ENCODE measurements around the gene TPSD1.
"Not testable (repeated sequence)": the region's sequence is repeated elsewhere in the genome, so short reads cannot be mapped to it uniquely, and the experiment has no call there.

The TPSD1 gene

DNA sequence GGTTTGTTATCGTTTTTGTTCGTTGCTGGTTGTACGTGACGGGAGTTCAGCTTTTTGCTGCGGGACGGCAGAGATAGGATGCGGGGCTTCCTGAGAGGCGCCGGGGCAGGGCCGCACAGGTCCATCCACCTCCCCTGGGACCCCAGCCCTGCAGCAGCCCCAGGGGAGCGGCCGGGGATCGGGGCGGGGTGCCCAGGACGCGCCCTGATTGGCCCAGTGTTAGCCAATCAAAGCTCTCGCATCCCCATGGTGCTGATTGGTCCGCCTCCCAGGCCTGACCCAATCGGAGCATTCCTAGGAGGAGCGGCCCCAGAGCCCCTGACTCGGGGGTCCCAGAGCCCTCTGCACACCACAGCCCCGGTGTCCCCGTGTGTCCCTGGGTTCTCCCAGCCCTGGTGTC, 17.0 kb upstream of the TPSD1 start:
- not testable (repeated sequence) for H2BK120ac ChIP-seq (ENCODE audit: low read depth, low read length); H3K27me3 ChIP-seq (ENCODE audit: control insufficient read depth in 1 of 2, insufficient read depth in 1 of 2, low read length in 2 of 2); H3K18ac ChIP-seq (ENCODE audit: low read depth in 1 of 2, low read length in 2 of 2); H3K36me3 ChIP-seq (ENCODE audit: control insufficient read depth in 1 of 2, insufficient read depth in 2 of 2, low read depth in 1 of 2, low read length in 2 of 2); H2AFZ ChIP-seq (ENCODE audit: low read depth, low read length); H3K27ac ChIP-seq (ENCODE audit: low read length, poor library complexity, severe bottlenecking); H2BK15ac ChIP-seq (ENCODE audit: low read depth, poor library complexity, severe bottlenecking); H3K9ac ChIP-seq (ENCODE audit: low read length); DNase-seq; H3K4me2 ChIP-seq (ENCODE audit: low read length, poor library complexity, severe bottlenecking); H2BK5ac ChIP-seq (ENCODE audit: low read depth, low read length, poor library complexity, severe bottlenecking); H3K14ac ChIP-seq (ENCODE audit: low read length in 2 of 2); H3K4me1 ChIP-seq (ENCODE audit: control insufficient read depth, insufficient read depth, low read depth, low read length); H4K8ac ChIP-seq (ENCODE audit: low read length); H2AK5ac ChIP-seq (ENCODE audit: low read length, severe bottlenecking); H3K4me3 ChIP-seq (ENCODE audit: insufficient read depth in 1 of 2, low read depth in 1 of 2, low read length in 2 of 2); H3K9me3 ChIP-seq (ENCODE audit: control insufficient read depth, low read length); H2BK12ac ChIP-seq (ENCODE audit: low read length in 2 of 2); H3K23ac ChIP-seq (ENCODE audit: low read length in 2 of 2); H3K4ac ChIP-seq (ENCODE audit: low read depth in 1 of 2, low read length in 2 of 2); H3K79me1 ChIP-seq (replicated peaks; ENCODE audit: low read length, poor library complexity, severe bottlenecking); H4K91ac ChIP-seq (ENCODE audit: low read length)
- 83% methylated on average over 7 of the region's 23 CpGs for WGBS

DNA sequence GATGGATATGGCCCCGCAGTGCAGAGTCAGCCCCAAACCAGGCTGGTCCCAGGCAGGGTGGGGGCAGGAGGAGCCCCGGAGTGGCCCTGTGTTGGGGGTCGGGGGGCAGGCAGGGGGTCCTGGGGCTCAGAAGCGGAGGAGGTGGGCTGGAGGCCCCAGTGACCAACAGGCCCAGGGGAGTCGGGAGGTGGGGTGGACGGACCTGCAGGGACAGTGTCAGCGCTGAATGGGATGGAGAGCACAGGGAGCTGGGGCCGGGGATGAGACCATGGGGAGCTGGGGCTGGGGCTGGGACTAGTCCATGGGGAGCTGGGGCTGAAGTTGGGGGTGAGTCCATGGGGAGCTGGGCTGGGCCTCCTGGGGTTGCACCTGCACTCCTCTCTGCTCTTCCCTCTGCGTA, 16.3 kb upstream of the TPSD1 start:
- H4K8ac ChIP-seq (ENCODE audit: low read length); H2AFZ ChIP-seq (ENCODE audit: low read depth, low read length); H3K23ac ChIP-seq (ENCODE audit: low read length in 2 of 2); H3K4me3 ChIP-seq (ENCODE audit: insufficient read depth in 1 of 2, low read depth in 1 of 2, low read length in 2 of 2); H3K27ac ChIP-seq (ENCODE audit: low read length, poor library complexity, severe bottlenecking); DNase-seq; H3K79me1 ChIP-seq (replicated peaks; ENCODE audit: low read length, poor library complexity, severe bottlenecking); H3K9ac ChIP-seq (ENCODE audit: low read length); H3K9me3 ChIP-seq (ENCODE audit: control insufficient read depth, low read length); H3K4me1 ChIP-seq (ENCODE audit: control insufficient read depth, insufficient read depth, low read depth, low read length); H2AK5ac ChIP-seq (ENCODE audit: low read length, severe bottlenecking); H3K36me3 ChIP-seq (ENCODE audit: control insufficient read depth in 1 of 2, insufficient read depth in 2 of 2, low read depth in 1 of 2, low read length in 2 of 2); H3K4ac ChIP-seq (ENCODE audit: low read depth in 1 of 2, low read length in 2 of 2); H3K4me2 ChIP-seq (ENCODE audit: low read length, poor library complexity, severe bottlenecking); H2BK12ac ChIP-seq (ENCODE audit: low read length in 2 of 2); H4K91ac ChIP-seq (ENCODE audit: low read length); H2BK15ac ChIP-seq (ENCODE audit: low read depth, poor library complexity, severe bottlenecking); H2BK120ac ChIP-seq (ENCODE audit: low read depth, low read length); H3K18ac ChIP-seq (ENCODE audit: low read depth in 1 of 2, low read length in 2 of 2); H3K14ac ChIP-seq (ENCODE audit: low read length in 2 of 2); H2BK5ac ChIP-seq (ENCODE audit: low read depth, low read length, poor library complexity, severe bottlenecking): not testable (repeated sequence)
- WGBS: 79% methylated on average over 5 of the region's 9 CpGs
- peaks cover 0 to 11% of the 10 kb centered on the region in 2 experiments for H3K27me3 ChIP-seq (ENCODE audit: control insufficient read depth in 1 of 2, insufficient read depth in 1 of 2, low read length in 2 of 2)

- WGBS: no CpG with 5 or more reads among the region's 12 CpGs
These were observed 15.4 kb upstream of the TPSD1 start, which contains the start of gene TPSAB1 for GRCh38 chr16:1240436-1240835. TSS of gene TPSAB1 (plus strand) at chr16:1240705. CDS start at chr16:1240939, 234 bp downstream.

GRCh38 chr16:1241081-1241480, 14.8 kb upstream of the TPSD1 start:
- H3K14ac ChIP-seq (ENCODE audit: low read length in 2 of 2); H3K23ac ChIP-seq (ENCODE audit: low read length in 2 of 2); H2BK12ac ChIP-seq (ENCODE audit: low read length in 2 of 2); H2BK120ac ChIP-seq (ENCODE audit: low read depth, low read length); H2BK15ac ChIP-seq (ENCODE audit: low read depth, poor library complexity, severe bottlenecking); H4K8ac ChIP-seq (ENCODE audit: low read length); DNase-seq; H3K4me3 ChIP-seq (ENCODE audit: insufficient read depth in 1 of 2, low read depth in 1 of 2, low read length in 2 of 2); H2BK5ac ChIP-seq (ENCODE audit: low read depth, low read length, poor library complexity, severe bottlenecking); H3K27ac ChIP-seq (ENCODE audit: low read length, poor library complexity, severe bottlenecking); H3K4me2 ChIP-seq (ENCODE audit: low read length, poor library complexity, severe bottlenecking); H3K4me1 ChIP-seq (ENCODE audit: control insufficient read depth, insufficient read depth, low read depth, low read length); H2AK5ac ChIP-seq (ENCODE audit: low read length, severe bottlenecking); H3K36me3 ChIP-seq (ENCODE audit: control insufficient read depth in 1 of 2, insufficient read depth in 2 of 2, low read depth in 1 of 2, low read length in 2 of 2); H2AFZ ChIP-seq (ENCODE audit: low read depth, low read length); H3K79me1 ChIP-seq (replicated peaks; ENCODE audit: low read length, poor library complexity, severe bottlenecking); H3K4ac ChIP-seq (ENCODE audit: low read depth in 1 of 2, low read length in 2 of 2); H4K91ac ChIP-seq (ENCODE audit: low read length); H3K9me3 ChIP-seq (ENCODE audit: control insufficient read depth, low read length); H3K9ac ChIP-seq (ENCODE audit: low read length); H3K18ac ChIP-seq (ENCODE audit: low read depth in 1 of 2, low read length in 2 of 2): not testable (repeated sequence)
- 66% methylated on average over 4 of the region's 15 CpGs for WGBS
- H3K27me3 ChIP-seq (ENCODE audit: control insufficient read depth in 1 of 2, insufficient read depth in 1 of 2, low read length in 2 of 2): peaks cover 6 to 26% of the 10 kb centered on the region in 2 experiments

More at GRCh38 chr16:1240436-1240835, 15.4 kb upstream of the TPSD1 start, which contains the start of gene TPSAB1:
- not testable (repeated sequence) for DNase-seq; H2BK15ac ChIP-seq (ENCODE audit: low read depth, poor library complexity, severe bottlenecking); H3K9me3 ChIP-seq (ENCODE audit: control insufficient read depth, low read length); H2AK5ac ChIP-seq (ENCODE audit: low read length, severe bottlenecking); H3K14ac ChIP-seq (ENCODE audit: low read length in 2 of 2); H2BK120ac ChIP-seq (ENCODE audit: low read depth, low read length); H3K23ac ChIP-seq (ENCODE audit: low read length in 2 of 2); H2BK5ac ChIP-seq (ENCODE audit: low read depth, low read length, poor library complexity, severe bottlenecking); H3K27ac ChIP-seq (ENCODE audit: low read length, poor library complexity, severe bottlenecking); H3K18ac ChIP-seq (ENCODE audit: low read depth in 1 of 2, low read length in 2 of 2); H3K9ac ChIP-seq (ENCODE audit: low read length); H3K79me1 ChIP-seq (replicated peaks; ENCODE audit: low read length, poor library complexity, severe bottlenecking); H3K4me2 ChIP-seq (ENCODE audit: low read length, poor library complexity, severe bottlenecking); H3K4me1 ChIP-seq (ENCODE audit: control insufficient read depth, insufficient read depth, low read depth, low read length); H2AFZ ChIP-seq (ENCODE audit: low read depth, low read length); H3K4me3 ChIP-seq (ENCODE audit: insufficient read depth in 1 of 2, low read depth in 1 of 2, low read length in 2 of 2); H3K4ac ChIP-seq (ENCODE audit: low read depth in 1 of 2, low read length in 2 of 2); H3K36me3 ChIP-seq (ENCODE audit: control insufficient read depth in 1 of 2, insufficient read depth in 2 of 2, low read depth in 1 of 2, low read length in 2 of 2); H2BK12ac ChIP-seq (ENCODE audit: low read length in 2 of 2); H4K8ac ChIP-seq (ENCODE audit: low read length); H4K91ac ChIP-seq (ENCODE audit: low read length)
- H3K27me3 ChIP-seq (ENCODE audit: control insufficient read depth in 1 of 2, insufficient read depth in 1 of 2, low read length in 2 of 2): peaks cover 3 to 19% of the 10 kb centered on the region in 2 experiments

Data from mesenchymal stem cell (in vitro differentiated cells and primary cell).